GM19438 (cell line): ENCODE data around the gene CDH4.

Source experiments
- ATAC-seq: cut with Tn5 transposase; IDR thresholded peaks from one replicate; pipeline ENCODE4 v1.9.1; 2021; ENCODE audit warnings: low read depth; ENCODE audit not compliant: unreplicated experiment

Gene CDH4

DNA sequence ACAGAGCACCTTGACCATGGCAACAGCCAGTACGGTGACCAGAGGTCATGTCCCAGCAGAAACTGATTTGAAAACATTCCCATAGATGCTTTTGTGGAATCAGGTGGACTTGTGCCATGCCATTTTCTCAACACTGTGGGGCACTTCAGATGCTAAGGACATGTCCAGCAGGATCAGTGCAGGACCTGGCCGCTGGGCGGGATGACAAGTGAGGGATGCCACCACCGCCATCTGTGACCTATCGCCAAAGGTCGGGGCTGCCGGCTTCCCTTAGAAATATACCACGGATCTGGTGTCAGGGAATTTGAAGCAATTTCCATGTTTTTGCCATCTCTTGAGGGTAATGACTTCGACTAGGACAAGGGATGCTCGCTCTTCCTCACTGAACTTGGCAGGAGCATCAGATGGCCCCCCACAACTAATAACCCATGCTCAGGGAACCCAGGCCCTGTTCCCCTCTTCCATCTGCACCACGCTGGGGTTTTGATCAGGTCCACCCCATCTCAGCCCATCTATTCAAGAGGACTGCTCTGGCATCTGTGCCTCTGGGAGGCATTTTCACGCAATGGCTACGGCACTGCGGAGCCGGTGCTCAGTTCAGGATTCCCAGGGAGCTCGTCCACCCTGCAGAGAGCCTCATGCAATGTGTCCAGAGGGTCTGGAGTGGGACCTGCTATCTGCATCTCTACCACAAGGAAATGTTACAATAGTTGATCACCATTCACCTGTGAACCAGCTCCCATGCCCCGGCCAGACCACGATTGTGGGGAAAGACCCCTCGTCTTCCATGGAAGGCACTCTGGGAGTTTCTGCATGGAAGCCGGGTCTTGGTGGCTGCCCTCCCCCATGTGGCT lies 511.1 kb downstream of the CDH4 start:
- no peak for ATAC-seq

GRCh38 chr20:61763740-61764400 lies 511.8 kb downstream of the CDH4 start:
- no peak for ATAC-seq

- ATAC-seq: no peak
Measured at GRCh38 chr20:61764471-61765025, 512.5 kb downstream of the CDH4 start.

GRCh38 chr20:61765081-61765870 lies 513.2 kb downstream of the CDH4 start:
- no peak for ATAC-seq

GRCh38 chr20:61765871-61766654 lies 514.0 kb downstream of the CDH4 start:
- no peak for ATAC-seq

GRCh38 chr20:61766921-61767610 lies 515.0 kb downstream of the CDH4 start:
- ATAC-seq: no peak

- ATAC-seq: no peak
Measured at GRCh38 chr20:61767761-61768494, 515.9 kb downstream of the CDH4 start.

DNA sequence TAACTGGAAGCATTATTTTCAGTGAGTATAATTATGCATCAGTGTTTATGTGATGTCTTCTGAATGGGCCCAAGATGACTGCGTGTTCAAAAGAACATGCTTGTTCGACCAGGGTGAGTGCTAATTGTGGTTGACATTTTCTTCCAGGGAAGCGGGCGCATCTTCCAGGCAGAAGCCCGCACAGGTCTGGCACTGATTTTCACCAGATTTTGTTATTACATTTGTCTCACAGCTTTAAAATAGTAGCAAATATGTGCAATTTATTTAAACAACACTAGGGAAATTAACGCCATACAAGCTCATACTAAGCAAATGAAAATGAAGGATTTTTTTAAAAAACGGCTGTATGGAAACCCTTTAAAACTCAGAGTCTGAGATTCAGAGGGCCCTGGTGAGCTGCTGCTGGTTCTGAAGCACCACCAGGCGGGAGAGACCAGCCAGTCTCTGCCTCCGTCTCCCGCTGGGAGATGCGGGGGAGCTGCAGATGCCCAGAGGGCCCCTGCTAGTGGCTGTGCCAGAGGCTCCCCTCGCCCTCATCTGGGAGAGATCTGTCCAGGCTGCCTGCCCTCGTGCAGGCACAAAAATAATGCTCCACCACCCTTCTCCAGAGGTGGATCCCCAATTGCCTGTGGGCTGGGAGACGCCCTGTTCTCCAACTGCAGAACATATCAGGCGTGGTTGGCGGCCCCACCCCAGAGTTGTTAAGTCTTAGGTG lies 516.7 kb downstream of the CDH4 start:
- no peak for ATAC-seq

- no peak for ATAC-seq
Measured at GRCh38 chr20:61769286-61769832, 517.3 kb downstream of the CDH4 start.

DNA sequence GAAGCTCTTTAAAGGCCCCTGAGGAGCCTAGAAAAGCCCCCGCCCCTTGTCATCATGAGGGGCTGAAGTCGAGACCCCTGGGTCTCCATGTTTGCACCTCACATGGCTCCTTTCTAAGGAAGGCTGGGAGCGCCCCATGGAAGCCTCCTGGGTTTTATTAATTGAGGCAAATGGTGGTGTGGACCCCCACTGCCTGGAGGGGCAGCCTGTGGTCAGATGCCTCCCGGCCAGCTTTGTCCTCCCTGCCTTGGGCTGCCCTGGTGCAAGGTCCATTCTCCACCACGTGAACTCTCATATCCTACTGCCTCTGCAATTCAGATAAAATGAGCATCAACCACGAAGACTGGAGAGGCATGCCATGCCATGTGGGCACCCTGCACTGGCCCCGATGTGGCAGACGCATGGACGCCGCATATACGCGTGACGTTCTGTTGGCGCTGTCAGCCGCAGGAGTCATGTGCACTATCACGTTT lies 518.1 kb downstream of the CDH4 start:
- ATAC-seq: no peak

DNA sequence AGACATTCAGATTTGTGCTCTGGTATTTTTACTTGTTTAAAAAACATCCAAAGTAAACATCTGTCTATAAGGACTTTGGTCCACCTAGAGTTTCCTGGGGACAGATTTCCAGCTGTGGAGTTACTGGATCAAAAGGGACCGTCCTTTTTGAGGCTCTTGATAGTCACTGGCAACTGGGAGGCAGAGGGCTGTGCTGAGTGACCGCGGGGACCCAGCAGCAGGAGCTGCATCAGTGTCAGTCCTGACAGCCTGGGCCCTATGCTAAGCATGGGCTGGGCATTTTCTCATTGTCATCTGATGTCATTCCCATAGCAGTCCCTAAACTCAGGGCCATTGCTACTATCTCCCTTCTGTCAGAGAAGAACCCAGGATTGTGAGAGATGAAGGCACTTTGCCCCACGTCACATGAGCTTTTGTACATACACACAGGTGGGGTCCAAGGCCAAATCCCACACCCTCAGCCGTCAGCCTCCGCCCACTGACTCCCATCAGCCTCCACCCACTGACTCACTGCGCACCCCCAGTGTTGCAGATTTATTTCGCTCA lies 519.8 kb downstream of the CDH4 start:
- no peak for ATAC-seq

- no peak for ATAC-seq
Measured at GRCh38 chr20:61772828-61773631, 521.0 kb downstream of the CDH4 start.

- ATAC-seq: no peak
Measured at GRCh38 chr20:61773926-61774587, 522.0 kb downstream of the CDH4 start.

GRCh38 chr20:61775423-61775822 lies 523.4 kb downstream of the CDH4 start:
- ATAC-seq: no peak

GRCh38 chr20:61776491-61777075 lies 524.5 kb downstream of the CDH4 start:
- no peak for ATAC-seq
